HepG2 (cell line): ENCODE measurements around the gene SMIM13. TPM values are rescaled to one million over a fixed set of nuclear protein-coding genes. Genes with fewer than 3 reads are reported as not detected.

Source experiments
- ETS1 ChIP-seq: sonication (generic); formaldehyde crosslinking; IDR thresholded peaks from 2 replicates; pipeline ENCODE4 v1.4.0; 2020; ENCODE audit warnings: missing genetic modification reagents
- FIP1L1 ChIP-seq: fragments of 200-400 bp; formaldehyde crosslinking; IDR thresholded peaks from 2 replicates; pipeline ENCODE4 v1.6.1; 2018; ENCODE audit warnings: low read depth, mild to moderate bottlenecking, low read length, moderate library complexity, borderline replicate concordance; ENCODE audit not compliant: insufficient read depth
- FOSL1 ChIP-seq: sonication (generic); formaldehyde crosslinking; IDR thresholded peaks from 2 replicates; pipeline ENCODE4 v1.9.0; 2021; ENCODE audit warnings: missing genetic modification reagents, borderline replicate concordance
- GMEB1 ChIP-seq: sonication (generic); formaldehyde crosslinking; IDR thresholded peaks from 2 replicates; pipeline ENCODE4 v1.5.1; 2020; ENCODE audit warnings: missing genetic modification reagents, mild to moderate bottlenecking, borderline replicate concordance
- HDAC2 ChIP-seq: sonication (generic); formaldehyde crosslinking; IDR thresholded peaks from 2 replicates; pipeline ENCODE4 v1.4.0; 2020; ENCODE audit warnings: missing genetic modification reagents
- IRF2 ChIP-seq: IDR thresholded peaks from 2 replicates; pipeline ENCODE4 v1.6.1; 2018; ENCODE audit warnings: missing genetic modification reagents, missing compliant biosample characterization
- MNT ChIP-seq: fragments of 450-650 bp; IDR thresholded peaks from 2 replicates; pipeline ENCODE4 v1.6.1; 2016
- MTA3 ChIP-seq: sonication (generic); formaldehyde crosslinking; IDR thresholded peaks from 2 replicates; pipeline ENCODE4 v1.4.0; 2020; ENCODE audit warnings: missing genetic modification reagents
- NFKBIZ ChIP-seq: IDR thresholded peaks from 2 replicates; pipeline ENCODE4 v1.6.1; 2018; ENCODE audit warnings: missing genetic modification reagents, missing compliant biosample characterization
- SUZ12 ChIP-seq: fragments of 150-350 bp; IDR thresholded peaks from 2 replicates; pipeline ENCODE4 v1.6.1; 2014; ENCODE audit warnings: low read depth, low read length
- ZKSCAN8 ChIP-seq: IDR thresholded peaks from 2 replicates; pipeline ENCODE4 v1.6.1; 2016; ENCODE audit warnings: borderline replicate concordance, missing genetic modification reagents, missing compliant biosample characterization
- ZNF343 ChIP-seq: sonication (generic); formaldehyde crosslinking; IDR thresholded peaks from 2 replicates; pipeline ENCODE4 v1.4.0; 2020; ENCODE audit warnings: mild to moderate bottlenecking, missing genetic modification reagents
- ZNF552 ChIP-seq: sonication (generic); formaldehyde crosslinking; IDR thresholded peaks from 2 replicates; pipeline ENCODE4 v1.9.0; 2022; ENCODE audit warnings: missing genetic modification reagents, mild to moderate bottlenecking, borderline replicate concordance
- ZNF713 ChIP-seq: sonication (generic); formaldehyde crosslinking; IDR thresholded peaks from 2 replicates; pipeline ENCODE4 v1.4.0; 2020; ENCODE audit warnings: mild to moderate bottlenecking, missing genetic modification reagents
- ZSCAN9 ChIP-seq: IDR thresholded peaks from 2 replicates; pipeline ENCODE4 v1.6.1; 2016; ENCODE audit warnings: borderline replicate concordance
- polyA plus RNA-seq, 8 experiments: library from polyadenylated mRNA; depleted of rRNA in 3 of 8; stranded (reverse) in 7 of 8; unstranded in 1 of 8; fragments of >200 nt; fragmentation: Illumina TruSeq in 4 of 8; extraction: Trizol in 4 of 8; gene quantifications; 2 replicates each; pipeline versions ENCODE4 v1.2.1 to v1.2.3, GENCODE V29; 2011 to 2016; ENCODE audit warnings: low read depth in 4 of 8, missing spikeins in 1 of 8, mixed read lengths in 1 of 8; ENCODE audit not compliant: insufficient read depth in 1 of 8
- total RNA-seq, 5 experiments: library from RNA; depleted of rRNA; stranded (reverse); fragments of >200 nt; fragmentation: Illumina TruSeq; extraction: Trizol; gene quantifications; 2 replicates each; pipeline ENCODE4 v1.2.3, GENCODE V29; 2016; ENCODE audit warnings: low read depth in 1 of 5
- TF ChIP-seq, protein P1 (sequence below): sonication (generic); formaldehyde crosslinking; IDR thresholded peaks from 2 replicates; pipeline ENCODE4 v1.4.0; 2020; ENCODE audit warnings: missing genetic modification reagents, borderline replicate concordance
- TF ChIP-seq, protein P2 (sequence below): sonication (generic); formaldehyde crosslinking; IDR thresholded peaks from 2 replicates; pipeline ENCODE4 v1.4.0; 2020; ENCODE audit warnings: missing genetic modification reagents, mild to moderate bottlenecking, borderline replicate concordance

The SMIM13 gene
- total and polyA plus RNA-seq, 2 of the 13 experiments (the other 11 are each of a cell fraction or from before 2014, with no cell fraction given): 2.7 to 10.2 TPM

GRCh38 chr6:11143394-11144371, 50.0 kb downstream of the SMIM13 start (continued):
- TF ChIP-seq, protein P1, sequence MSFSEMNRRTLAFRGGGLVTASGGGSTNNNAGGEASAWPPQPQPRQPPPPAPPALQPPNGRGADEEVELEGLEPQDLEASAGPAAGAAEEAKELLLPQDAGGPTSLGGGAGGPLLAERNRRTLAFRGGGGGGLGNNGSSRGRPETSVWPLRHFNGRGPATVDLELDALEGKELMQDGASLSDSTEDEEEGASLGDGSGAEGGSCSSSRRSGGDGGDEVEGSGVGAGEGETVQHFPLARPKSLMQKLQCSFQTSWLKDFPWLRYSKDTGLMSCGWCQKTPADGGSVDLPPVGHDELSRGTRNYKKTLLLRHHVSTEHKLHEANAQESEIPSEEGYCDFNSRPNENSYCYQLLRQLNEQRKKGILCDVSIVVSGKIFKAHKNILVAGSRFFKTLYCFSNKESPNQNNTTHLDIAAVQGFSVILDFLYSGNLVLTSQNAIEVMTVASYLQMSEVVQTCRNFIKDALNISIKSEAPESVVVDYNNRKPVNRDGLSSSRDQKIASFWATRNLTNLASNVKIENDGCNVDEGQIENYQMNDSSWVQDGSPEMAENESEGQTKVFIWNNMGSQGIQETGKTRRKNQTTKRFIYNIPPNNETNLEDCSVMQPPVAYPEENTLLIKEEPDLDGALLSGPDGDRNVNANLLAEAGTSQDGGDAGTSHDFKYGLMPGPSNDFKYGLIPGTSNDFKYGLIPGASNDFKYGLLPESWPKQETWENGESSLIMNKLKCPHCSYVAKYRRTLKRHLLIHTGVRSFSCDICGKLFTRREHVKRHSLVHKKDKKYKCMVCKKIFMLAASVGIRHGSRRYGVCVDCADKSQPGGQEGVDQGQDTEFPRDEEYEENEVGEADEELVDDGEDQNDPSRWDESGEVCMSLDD: no peak
- TF ChIP-seq ZKSCAN8 (CRISPR knock-in tag) (no peak), NFKBIZ (CRISPR knock-in tag) (peak; percentile 78; the same call in 1 of the 2 replicates), ETS1 (CRISPR knock-in tag) (no peak), ZNF552 (peak; percentile 40; the same call in 1 of the 2 replicates), ZSCAN9 (CRISPR knock-in tag) (no peak; the same call in 1 of the 2 replicates), FIP1L1 (no peak), ZNF713 (CRISPR knock-in tag) (no peak), MTA3 (no peak), GMEB1 (CRISPR knock-in tag) (no peak), FOSL1 (CRISPR knock-in tag) (peak; percentile 98), HDAC2 (CRISPR knock-in tag) (peak; percentile 84), ZNF343 (CRISPR knock-in tag) (no peak), IRF2 (CRISPR knock-in tag) (peak; percentile 89), SUZ12 (no peak), MNT (peak; percentile 18; the same call in 1 of the 2 replicates)
- TF ChIP-seq, protein P2, sequence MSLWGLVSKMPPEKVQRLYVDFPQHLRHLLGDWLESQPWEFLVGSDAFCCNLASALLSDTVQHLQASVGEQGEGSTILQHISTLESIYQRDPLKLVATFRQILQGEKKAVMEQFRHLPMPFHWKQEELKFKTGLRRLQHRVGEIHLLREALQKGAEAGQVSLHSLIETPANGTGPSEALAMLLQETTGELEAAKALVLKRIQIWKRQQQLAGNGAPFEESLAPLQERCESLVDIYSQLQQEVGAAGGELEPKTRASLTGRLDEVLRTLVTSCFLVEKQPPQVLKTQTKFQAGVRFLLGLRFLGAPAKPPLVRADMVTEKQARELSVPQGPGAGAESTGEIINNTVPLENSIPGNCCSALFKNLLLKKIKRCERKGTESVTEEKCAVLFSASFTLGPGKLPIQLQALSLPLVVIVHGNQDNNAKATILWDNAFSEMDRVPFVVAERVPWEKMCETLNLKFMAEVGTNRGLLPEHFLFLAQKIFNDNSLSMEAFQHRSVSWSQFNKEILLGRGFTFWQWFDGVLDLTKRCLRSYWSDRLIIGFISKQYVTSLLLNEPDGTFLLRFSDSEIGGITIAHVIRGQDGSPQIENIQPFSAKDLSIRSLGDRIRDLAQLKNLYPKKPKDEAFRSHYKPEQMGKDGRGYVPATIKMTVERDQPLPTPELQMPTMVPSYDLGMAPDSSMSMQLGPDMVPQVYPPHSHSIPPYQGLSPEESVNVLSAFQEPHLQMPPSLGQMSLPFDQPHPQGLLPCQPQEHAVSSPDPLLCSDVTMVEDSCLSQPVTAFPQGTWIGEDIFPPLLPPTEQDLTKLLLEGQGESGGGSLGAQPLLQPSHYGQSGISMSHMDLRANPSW (CRISPR knock-in tag): no peak
